MM.1S (cell line): ENCODE measurements around the gene NDUFS6.

Experiments
- CTCF ChIP-seq: fragments of 300-600 bp; sonication (generic); IDR thresholded peaks from 2 replicates; pipeline ENCODE4 v1.5.1; 2016; ENCODE audit warnings: antibody characterized with exemption, low read length, mixed read lengths
- EZH2 ChIP-seq: fragments of 300-600 bp; sonication (generic); optimal IDR thresholded peaks from 2 replicates; pipeline ENCODE3; 2017; ENCODE audit warnings: low read depth, mild to moderate bottlenecking, antibody characterized with exemption, low read length, mixed read lengths
- EZH2phosphoT487 ChIP-seq: fragments of 300-600 bp; sonication (generic); IDR thresholded peaks from 2 replicates; pipeline ENCODE4 v1.6.1; 2018; ENCODE audit warnings: antibody characterized with exemption, low read length

DNA sequence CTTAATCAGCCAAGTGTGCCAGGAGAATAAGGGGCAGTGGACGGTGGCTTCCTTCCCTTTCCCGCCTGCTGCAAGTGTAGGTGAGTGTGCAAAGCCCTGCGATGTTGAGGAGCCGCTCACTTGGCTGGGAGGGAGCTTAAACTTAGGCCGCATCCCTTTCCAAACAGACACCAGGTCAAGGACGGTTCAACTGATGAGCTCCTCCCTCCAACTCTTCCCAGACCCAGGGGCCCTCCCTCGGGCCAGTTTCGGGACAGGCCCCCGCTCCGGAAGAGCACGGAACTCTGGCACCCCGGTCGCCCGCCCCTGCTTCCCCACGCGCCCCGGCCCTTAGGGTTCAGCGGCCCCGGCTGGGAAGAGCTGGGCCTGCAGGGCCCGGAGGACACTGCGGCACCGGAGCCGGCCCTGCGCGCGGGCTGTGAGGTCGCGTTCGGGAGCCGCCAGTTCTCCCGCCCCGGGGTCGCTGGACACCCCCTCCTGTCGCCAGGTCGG is 2.1 kb upstream of the NDUFS6 start:
- TF ChIP-seq CTCF (no peak), EZH2 (no peak), EZH2phosphoT487 (no peak)
